Measurements from ENCODE around the gene UMAD1. TPM values are rescaled to one million over a fixed set of nuclear protein-coding genes. Genes with fewer than 3 reads are reported as not detected.

Gene UMAD1
- total RNA-seq, 1 donor from 2014 or later = 16.4 TPM

GRCh38 chr7:7720193-7720592 lies 79.6 kb downstream of the UMAD1 start:
- no peak overlapping the region for H3K27ac ChIP-seq (replicated peaks)
- no peaks in the 10 kb centered on the region for H3K9me3 ChIP-seq (replicated peaks)
- no peaks in the 10 kb centered on the region for H3K27me3 ChIP-seq (ENCODE audit: low read depth)
- H3K4me3 ChIP-seq = no peak overlapping the region
- H3K36me3 ChIP-seq = peaks cover 4% of the 10 kb centered on the region
- peaks cover 28% of the 10 kb centered on the region for H3K4me1 ChIP-seq
- DNase-seq = no peak
- intact Hi-C loops (cut with micrococcal nuclease) = no loop called here
- TF ChIP-seq CTCF (IDR thresholded peaks at IDR 0.05; ENCODE audit: borderline replicate concordance) = no peak

DNA sequence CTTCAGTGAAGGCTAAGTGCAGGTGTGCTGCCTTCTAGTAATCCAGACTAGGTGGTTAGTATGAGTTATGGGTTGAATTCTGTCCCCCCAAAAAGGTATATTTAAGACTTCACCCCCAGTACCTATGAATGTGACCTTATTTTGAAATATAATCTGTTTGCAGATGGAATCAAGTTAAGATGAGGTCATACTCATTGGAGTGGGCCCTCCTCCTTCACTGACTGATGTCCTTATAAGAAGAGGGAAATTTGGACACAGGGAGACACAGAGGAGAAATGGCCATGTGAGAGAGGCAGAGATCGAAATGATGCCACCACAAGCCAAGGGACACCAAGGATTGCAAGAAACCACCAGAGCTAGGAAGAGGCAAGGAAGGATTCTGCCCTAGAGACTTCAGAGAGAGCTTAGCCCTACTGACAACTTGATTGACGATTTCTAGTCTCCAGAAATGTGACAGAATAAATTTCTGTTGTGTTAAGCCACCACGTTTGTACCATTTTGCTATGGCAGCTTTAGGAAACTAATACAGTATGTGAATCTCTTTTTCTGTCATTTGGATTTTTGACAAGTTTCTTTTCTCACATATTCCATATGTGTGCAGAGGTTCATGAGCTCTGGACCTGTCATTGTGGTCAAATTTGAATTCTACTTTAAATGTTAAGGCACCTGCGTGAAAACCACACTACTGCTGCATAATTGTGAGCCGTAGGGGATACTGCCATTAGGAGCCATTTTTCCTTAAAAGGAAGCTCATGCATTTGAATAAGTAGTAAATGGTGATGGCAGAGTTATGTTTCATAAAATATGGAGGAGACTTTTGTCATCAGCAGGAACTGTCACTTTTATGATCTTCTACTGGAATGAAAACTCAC lies 80.4 kb downstream of the UMAD1 start:
- peaks cover 34% of the 10 kb centered on the region for H3K4me1 ChIP-seq
- intact Hi-C loops (cut with micrococcal nuclease) = no loop called here
- H3K27me3 ChIP-seq (ENCODE audit: low read depth) = no peaks in the 10 kb centered on the region
- H3K36me3 ChIP-seq = peaks cover 4% of the 10 kb centered on the region
- H3K27ac ChIP-seq (replicated peaks) = no peak overlapping the region
- H3K4me3 ChIP-seq = no peak overlapping the region
- no peak for DNase-seq
- TF ChIP-seq CTCF (IDR thresholded peaks at IDR 0.05; ENCODE audit: borderline replicate concordance) = no peak
- H3K9me3 ChIP-seq (replicated peaks) = no peaks in the 10 kb centered on the region

- Histone ChIP-seq H3K27ac (replicated peaks) (peak overlapping the region; percentile 30), H3K27me3 (ENCODE audit: low read depth) (no peaks in the 10 kb centered on the region), H3K36me3 (no peaks in the 10 kb centered on the region), H3K4me3 (no peak overlapping the region), H3K4me1 (peaks cover 34% of the 10 kb centered on the region), H3K9me3 (replicated peaks) (peaks cover 5% of the 10 kb centered on the region)
- intact Hi-C loops (cut with micrococcal nuclease) = no loop called here
- DNase-seq = no peak
- no peak for TF ChIP-seq CTCF (IDR thresholded peaks at IDR 0.05; ENCODE audit: borderline replicate concordance)
Observed at GRCh38 chr7:7731732-7732131, 91.2 kb downstream of the UMAD1 start.

- peak overlapping the region; percentile 7 for H3K27ac ChIP-seq (replicated peaks)
- no peaks in the 10 kb centered on the region for H3K27me3 ChIP-seq (ENCODE audit: low read depth)
- H3K4me1 ChIP-seq = peaks cover 34% of the 10 kb centered on the region
- no peak for TF ChIP-seq CTCF (IDR thresholded peaks at IDR 0.05; ENCODE audit: borderline replicate concordance)
- DNase-seq = no peak
- no peaks in the 10 kb centered on the region for H3K36me3 ChIP-seq
- no peaks in the 10 kb centered on the region for H3K9me3 ChIP-seq (replicated peaks)
- no peak overlapping the region for H3K4me3 ChIP-seq
- intact Hi-C loops (cut with micrococcal nuclease) = no loop called here
Observed at GRCh38 chr7:7732621-7733281, 92.2 kb downstream of the UMAD1 start.

GRCh38 chr7:7736671-7737070 lies 96.1 kb downstream of the UMAD1 start:
- H3K4me3 ChIP-seq = no peak overlapping the region
- TF ChIP-seq CTCF (IDR thresholded peaks at IDR 0.05; ENCODE audit: borderline replicate concordance) = no peak
- H3K27me3 ChIP-seq (ENCODE audit: low read depth) = no peaks in the 10 kb centered on the region
- no peaks in the 10 kb centered on the region for H3K9me3 ChIP-seq (replicated peaks)
- intact Hi-C loops (cut with micrococcal nuclease) = no loop called here
- no peaks in the 10 kb centered on the region for H3K36me3 ChIP-seq
- no peak for DNase-seq
- no peak overlapping the region for H3K27ac ChIP-seq (replicated peaks)
- peaks cover 49% of the 10 kb centered on the region for H3K4me1 ChIP-seq
